ENCODE results near the gene TRAF3IP1. TPM values are rescaled to one million over a fixed set of nuclear protein-coding genes. Genes with fewer than 3 reads are reported as not detected.

Gene TRAF3IP1
- total and polyA plus RNA-seq, 4 donors: 4.0 to 9.1 (median 4.6) TPM

- WGBS: 64% methylated on average over 13 of the region's 13 CpGs
- no peak for DNase-seq (ENCODE audit: low spot score)
- Histone ChIP-seq H3K4me1 (ENCODE audit: control insufficient read depth in 4 of 4, insufficient read depth in 4 of 4, low read length in 3 of 4) (peaks cover 17 to 46% (median 32%) of the 10 kb centered on the region in 4 donors), H3K27me3 (ENCODE audit: control insufficient read depth in 4 of 4, insufficient read depth in 4 of 4, low read length in 3 of 4) (no peaks in the 10 kb centered on the region), H3K9ac (ENCODE audit: low read depth in 1 of 2, low read length in 2 of 2) (peak overlapping the region in 1 of 2 donors; percentile 74), H3K4me3 (ENCODE audit: low read depth in 1 of 3, low read length in 3 of 3) (peak overlapping the region in 1 of 3 donors; percentile 47), H3K27ac (ENCODE audit: low read depth in 1 of 2, low read length in 2 of 2) (peak overlapping the region; percentile 92 to 99), H3K36me3 (ENCODE audit: control insufficient read depth in 4 of 4, insufficient read depth in 3 of 4, low read depth in 1 of 4, low read length in 3 of 4) (no peaks in the 10 kb centered on the region), H3K9me3 (ENCODE audit: control insufficient read depth in 4 of 4, low read length in 3 of 4) (no peaks in the 10 kb centered on the region)
- no peak for TF ChIP-seq HNF4A (conservative IDR thresholded peaks at IDR 0.05)
- TF ChIP-seq YY1 (IDR thresholded peaks at IDR 0.05): no peak
- TF ChIP-seq HNF4G (IDR thresholded peaks at IDR 0.05): no peak
- TF ChIP-seq TAF1 (conservative IDR thresholded peaks at IDR 0.05): no peak
- TF ChIP-seq CTCF (IDR thresholded peaks at IDR 0.05; ENCODE audit: low read depth, low read length, missing input control): no peak
- TF ChIP-seq FOXA2 (IDR thresholded peaks at IDR 0.05): no peak
- no peak for TF ChIP-seq JUND (IDR thresholded peaks at IDR 0.05)
- TF ChIP-seq, protein P1, sequence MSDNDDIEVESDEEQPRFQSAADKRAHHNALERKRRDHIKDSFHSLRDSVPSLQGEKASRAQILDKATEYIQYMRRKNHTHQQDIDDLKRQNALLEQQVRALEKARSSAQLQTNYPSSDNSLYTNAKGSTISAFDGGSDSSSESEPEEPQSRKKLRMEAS (IDR thresholded peaks at IDR 0.05): no peak
- TF ChIP-seq SP1 (IDR thresholded peaks at IDR 0.05): no peak
These were observed 30.7 kb upstream of the TRAF3IP1 start for GRCh38 chr2:238289574-238289973.

DNA sequence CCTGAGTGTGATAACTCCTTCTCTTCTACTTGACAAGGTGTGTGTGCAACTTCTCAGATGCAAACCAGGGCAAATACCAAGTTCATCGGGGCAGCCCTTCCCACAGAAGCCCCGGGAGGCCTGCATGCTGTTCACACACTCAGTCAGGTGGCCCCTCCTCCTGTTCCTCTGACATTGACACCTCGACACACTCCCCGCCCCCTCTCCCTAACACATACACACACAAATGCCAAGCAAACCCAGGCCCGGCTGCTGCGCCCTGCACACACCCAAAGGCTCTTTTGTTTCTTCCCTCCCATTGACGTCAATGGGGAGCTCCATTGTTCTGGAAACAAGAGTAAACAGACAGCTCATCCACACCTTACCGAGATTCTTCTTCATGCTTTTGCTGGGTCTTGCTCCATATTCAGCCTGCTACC lies 30.2 kb upstream of the TRAF3IP1 start:
- peak overlapping the region in 1 of 2 donors; percentile 74 for H3K9ac ChIP-seq (ENCODE audit: low read depth in 1 of 2, low read length in 2 of 2)
- H3K9me3 ChIP-seq (ENCODE audit: control insufficient read depth in 4 of 4, low read length in 3 of 4): no peaks in the 10 kb centered on the region
- no peaks in the 10 kb centered on the region for H3K27me3 ChIP-seq (ENCODE audit: control insufficient read depth in 4 of 4, insufficient read depth in 4 of 4, low read length in 3 of 4)
- no peak for DNase-seq (ENCODE audit: low spot score)
- H3K36me3 ChIP-seq (ENCODE audit: control insufficient read depth in 4 of 4, insufficient read depth in 3 of 4, low read depth in 1 of 4, low read length in 3 of 4): no peaks in the 10 kb centered on the region
- peak overlapping the region in 1 of 2 donors; percentile 92 for H3K27ac ChIP-seq (ENCODE audit: low read depth in 1 of 2, low read length in 2 of 2)
- WGBS: 61% methylated on average over 8 of the region's 8 CpGs
- peaks cover 16 to 46% (median 34%) of the 10 kb centered on the region in 4 donors for H3K4me1 ChIP-seq (ENCODE audit: control insufficient read depth in 4 of 4, insufficient read depth in 4 of 4, low read length in 3 of 4)
- no peak overlapping the region for H3K4me3 ChIP-seq (ENCODE audit: low read depth in 1 of 3, low read length in 3 of 3)
- TF ChIP-seq RAD21 (IDR thresholded peaks at IDR 0.05) (no peak), SP1 (IDR thresholded peaks at IDR 0.05) (peak; percentile 10)

DNA sequence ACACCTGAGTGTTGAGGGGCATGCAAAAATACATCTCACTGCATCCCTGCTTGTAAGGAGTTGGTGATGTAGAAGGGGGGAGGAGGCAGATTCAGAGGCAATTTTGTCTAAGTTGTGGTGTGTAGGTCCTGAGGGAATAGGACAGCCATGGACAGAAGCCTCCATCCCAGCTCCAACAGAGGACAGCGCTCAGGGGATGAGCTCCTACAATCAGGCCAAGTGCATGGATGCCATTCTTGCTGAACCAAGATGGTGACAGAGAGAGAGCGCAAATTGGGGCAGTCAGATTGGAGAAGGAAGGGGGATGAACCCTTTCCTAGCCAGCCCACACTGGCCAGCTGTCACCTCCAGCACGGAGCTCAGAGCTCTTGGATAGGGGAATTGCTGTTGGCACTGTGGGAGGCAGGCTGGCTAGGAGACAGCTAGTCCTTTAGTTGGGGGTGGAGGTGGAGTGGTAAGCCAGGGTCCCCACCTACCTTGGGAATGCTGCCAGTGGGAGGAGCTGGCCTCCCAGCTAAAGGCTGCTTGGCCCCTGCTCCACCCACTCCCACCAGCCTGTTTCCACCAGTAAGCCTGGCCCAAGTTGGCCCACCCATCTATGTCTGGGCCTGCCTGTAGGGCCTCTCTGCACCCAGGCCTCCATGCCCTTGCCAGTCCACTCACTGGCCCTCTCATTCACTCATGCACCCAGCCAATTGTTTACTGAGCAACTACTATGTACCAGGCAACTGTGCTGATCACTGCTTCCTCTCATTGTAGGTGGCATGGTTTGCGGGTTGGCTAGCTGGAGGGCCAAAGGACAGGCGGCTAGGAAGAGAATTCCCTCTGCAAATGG lies 29.4 kb upstream of the TRAF3IP1 start:
- no peak overlapping the region for H3K27ac ChIP-seq (ENCODE audit: low read depth in 1 of 2, low read length in 2 of 2)
- DNase-seq (ENCODE audit: low spot score): no peak
- WGBS: 88% methylated on average over 5 of the region's 5 CpGs
- no peak overlapping the region for H3K4me3 ChIP-seq (ENCODE audit: low read depth in 1 of 3, low read length in 3 of 3)
- H3K9me3 ChIP-seq (ENCODE audit: control insufficient read depth in 4 of 4, low read length in 3 of 4): no peaks in the 10 kb centered on the region
- no peak for TF ChIP-seq JUND (IDR thresholded peaks at IDR 0.05)
- TF ChIP-seq EGR1 (IDR thresholded peaks at IDR 0.05; ENCODE audit: low read depth in 2 of 2): no peak
- TF ChIP-seq FOXA1 (IDR thresholded peaks at IDR 0.05): no peak
- no peak for TF ChIP-seq NR2F2 (IDR thresholded peaks at IDR 0.05)
- TF ChIP-seq, protein P2, sequence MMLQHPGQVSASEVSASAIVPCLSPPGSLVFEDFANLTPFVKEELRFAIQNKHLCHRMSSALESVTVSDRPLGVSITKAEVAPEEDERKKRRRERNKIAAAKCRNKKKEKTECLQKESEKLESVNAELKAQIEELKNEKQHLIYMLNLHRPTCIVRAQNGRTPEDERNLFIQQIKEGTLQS (IDR thresholded peaks at IDR 0.05): no peak
- TF ChIP-seq, protein P3, sequence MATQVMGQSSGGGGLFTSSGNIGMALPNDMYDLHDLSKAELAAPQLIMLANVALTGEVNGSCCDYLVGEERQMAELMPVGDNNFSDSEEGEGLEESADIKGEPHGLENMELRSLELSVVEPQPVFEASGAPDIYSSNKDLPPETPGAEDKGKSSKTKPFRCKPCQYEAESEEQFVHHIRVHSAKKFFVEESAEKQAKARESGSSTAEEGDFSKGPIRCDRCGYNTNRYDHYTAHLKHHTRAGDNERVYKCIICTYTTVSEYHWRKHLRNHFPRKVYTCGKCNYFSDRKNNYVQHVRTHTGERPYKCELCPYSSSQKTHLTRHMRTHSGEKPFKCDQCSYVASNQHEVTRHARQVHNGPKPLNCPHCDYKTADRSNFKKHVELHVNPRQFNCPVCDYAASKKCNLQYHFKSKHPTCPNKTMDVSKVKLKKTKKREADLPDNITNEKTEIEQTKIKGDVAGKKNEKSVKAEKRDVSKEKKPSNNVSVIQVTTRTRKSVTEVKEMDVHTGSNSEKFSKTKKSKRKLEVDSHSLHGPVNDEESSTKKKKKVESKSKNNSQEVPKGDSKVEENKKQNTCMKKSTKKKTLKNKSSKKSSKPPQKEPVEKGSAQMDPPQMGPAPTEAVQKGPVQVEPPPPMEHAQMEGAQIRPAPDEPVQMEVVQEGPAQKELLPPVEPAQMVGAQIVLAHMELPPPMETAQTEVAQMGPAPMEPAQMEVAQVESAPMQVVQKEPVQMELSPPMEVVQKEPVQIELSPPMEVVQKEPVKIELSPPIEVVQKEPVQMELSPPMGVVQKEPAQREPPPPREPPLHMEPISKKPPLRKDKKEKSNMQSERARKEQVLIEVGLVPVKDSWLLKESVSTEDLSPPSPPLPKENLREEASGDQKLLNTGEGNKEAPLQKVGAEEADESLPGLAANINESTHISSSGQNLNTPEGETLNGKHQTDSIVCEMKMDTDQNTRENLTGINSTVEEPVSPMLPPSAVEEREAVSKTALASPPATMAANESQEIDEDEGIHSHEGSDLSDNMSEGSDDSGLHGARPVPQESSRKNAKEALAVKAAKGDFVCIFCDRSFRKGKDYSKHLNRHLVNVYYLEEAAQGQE (IDR thresholded peaks at IDR 0.05): no peak
- TF ChIP-seq RXRA (IDR thresholded peaks at IDR 0.05): no peak
- no peak for TF ChIP-seq HNF4G (IDR thresholded peaks at IDR 0.05)
- TF ChIP-seq SP1 (IDR thresholded peaks at IDR 0.05): no peak
- H3K4me1 ChIP-seq (ENCODE audit: control insufficient read depth in 4 of 4, insufficient read depth in 4 of 4, low read length in 3 of 4): peaks cover 13 to 45% (median 32%) of the 10 kb centered on the region in 4 donors
- no peak overlapping the region for H3K9ac ChIP-seq (ENCODE audit: low read depth in 1 of 2, low read length in 2 of 2)
- H3K27me3 ChIP-seq (ENCODE audit: control insufficient read depth in 4 of 4, insufficient read depth in 4 of 4, low read length in 3 of 4): no peaks in the 10 kb centered on the region
- H3K36me3 ChIP-seq (ENCODE audit: control insufficient read depth in 4 of 4, insufficient read depth in 3 of 4, low read depth in 1 of 4, low read length in 3 of 4): no peaks in the 10 kb centered on the region

Data from liver (tissue), 9 donors.